ENCODE data around the gene PKN1.

Gene PKN1

GRCh38 chr19:14478113-14478545 is 45.0 kb downstream of the PKN1 start:
- TF ChIP-seq CTCF (IDR thresholded peaks at IDR 0.05; ENCODE audit: borderline replicate concordance, insufficient read depth, low read depth, low read length), result no peak
- H3K4me3 ChIP-seq (ENCODE audit: low read depth, low read length), result no peak overlapping the region

- H3K4me3 ChIP-seq (ENCODE audit: low read depth, low read length), result no peak overlapping the region
- TF ChIP-seq CTCF (IDR thresholded peaks at IDR 0.05; ENCODE audit: borderline replicate concordance, insufficient read depth, low read depth, low read length), result no peak
These were observed 46.3 kb downstream of the PKN1 start for GRCh38 chr19:14479309-14479974.

- peak; percentile 96 for TF ChIP-seq CTCF (IDR thresholded peaks at IDR 0.05; ENCODE audit: borderline replicate concordance, insufficient read depth, low read depth, low read length)
- peak overlapping the region; percentile 21 for H3K4me3 ChIP-seq (ENCODE audit: low read depth, low read length)
These were observed 47.0 kb downstream of the PKN1 start for GRCh38 chr19:14479975-14480699.

- no peak for TF ChIP-seq CTCF (IDR thresholded peaks at IDR 0.05; ENCODE audit: borderline replicate concordance, insufficient read depth, low read depth, low read length)
- no peak overlapping the region for H3K4me3 ChIP-seq (ENCODE audit: low read depth, low read length)
These were observed 47.6 kb downstream of the PKN1 start for GRCh38 chr19:14480700-14481079.

- no peak for TF ChIP-seq CTCF (IDR thresholded peaks at IDR 0.05; ENCODE audit: borderline replicate concordance, insufficient read depth, low read depth, low read length)
- H3K4me3 ChIP-seq (ENCODE audit: low read depth, low read length), result no peak overlapping the region
These were observed 49.3 kb downstream of the PKN1 start for GRCh38 chr19:14482172-14482941.

GRCh38 chr19:14487370-14488125 is 54.4 kb downstream of the PKN1 start:
- no peak overlapping the region for H3K4me3 ChIP-seq (ENCODE audit: low read depth, low read length)
- TF ChIP-seq CTCF (IDR thresholded peaks at IDR 0.05; ENCODE audit: borderline replicate concordance, insufficient read depth, low read depth, low read length), result no peak

Measured in GM12875 (cell line).